ENCODE measurements around the gene BMP7. TPM values are rescaled to one million over a fixed set of nuclear protein-coding genes. Genes with fewer than 3 reads are reported as not detected.

BMP7 gene
- total and polyA plus RNA-seq, 9 of the 15 experiments (the other 6 are each of a cell fraction or from before 2014, with no cell fraction given) = 0.18 TPM; not detected in 8

GRCh38 chr20:57280221-57280620 is 13.8 kb upstream of the BMP7 start (continued):
- TF ChIP-seq MLX (CRISPR knock-in tag; conservative IDR thresholded peaks at IDR 0.05) (no peak), SREBF1 (IDR thresholded peaks at IDR 0.05; ENCODE audit: borderline replicate concordance, low read depth, low read length) (no peak), SIN3B (IDR thresholded peaks at IDR 0.05; ENCODE audit: low read depth) (no peak), ZNF407 (IDR thresholded peaks at IDR 0.05; ENCODE audit: low read depth) (no peak), ELF4 (CRISPR knock-in tag; IDR thresholded peaks at IDR 0.05) (no peak), ZNF830 (CRISPR knock-in tag; IDR thresholded peaks at IDR 0.05) (no peak), SAP30 (IDR thresholded peaks at IDR 0.05; ENCODE audit: borderline replicate concordance, insufficient read depth, low read depth, low read length, poor library complexity, severe bottlenecking) (no peak), POU5F1 (IDR thresholded peaks at IDR 0.05; ENCODE audit: borderline replicate concordance, low read depth, low read length, partially characterized antibody) (no peak), ZNF586 (CRISPR knock-in tag; conservative IDR thresholded peaks at IDR 0.05) (no peak), ZNF436 (CRISPR knock-in tag; IDR thresholded peaks at IDR 0.05) (no peak), RBM25 (IDR thresholded peaks at IDR 0.05; ENCODE audit: low read depth, low read length, severe bottlenecking) (no peak), ETV5 (CRISPR knock-in tag; IDR thresholded peaks at IDR 0.05; ENCODE audit: low read depth) (no peak)
- TF ChIP-seq, protein P1, sequence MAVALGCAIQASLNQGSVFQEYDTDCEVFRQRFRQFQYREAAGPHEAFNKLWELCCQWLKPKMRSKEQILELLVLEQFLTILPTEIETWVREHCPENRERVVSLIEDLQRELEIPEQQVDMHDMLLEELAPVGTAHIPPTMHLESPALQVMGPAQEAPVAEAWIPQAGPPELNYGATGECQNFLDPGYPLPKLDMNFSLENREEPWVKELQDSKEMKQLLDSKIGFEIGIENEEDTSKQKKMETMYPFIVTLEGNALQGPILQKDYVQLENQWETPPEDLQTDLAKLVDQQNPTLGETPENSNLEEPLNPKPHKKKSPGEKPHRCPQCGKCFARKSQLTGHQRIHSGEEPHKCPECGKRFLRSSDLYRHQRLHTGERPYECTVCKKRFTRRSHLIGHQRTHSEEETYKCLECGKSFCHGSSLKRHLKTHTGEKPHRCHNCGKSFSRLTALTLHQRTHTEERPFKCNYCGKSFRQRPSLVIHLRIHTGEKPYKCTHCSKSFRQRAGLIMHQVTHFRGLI (CRISPR knock-in tag; IDR thresholded peaks at IDR 0.05) = no peak

Data from K562 (cell line).